ENCODE results near the gene KRTAP2-3.
"Not testable (repeated sequence)": the region's sequence is repeated elsewhere in the genome, so short reads cannot be mapped to it uniquely, and the experiment has no call there.

The KRTAP2-3 gene

DNA sequence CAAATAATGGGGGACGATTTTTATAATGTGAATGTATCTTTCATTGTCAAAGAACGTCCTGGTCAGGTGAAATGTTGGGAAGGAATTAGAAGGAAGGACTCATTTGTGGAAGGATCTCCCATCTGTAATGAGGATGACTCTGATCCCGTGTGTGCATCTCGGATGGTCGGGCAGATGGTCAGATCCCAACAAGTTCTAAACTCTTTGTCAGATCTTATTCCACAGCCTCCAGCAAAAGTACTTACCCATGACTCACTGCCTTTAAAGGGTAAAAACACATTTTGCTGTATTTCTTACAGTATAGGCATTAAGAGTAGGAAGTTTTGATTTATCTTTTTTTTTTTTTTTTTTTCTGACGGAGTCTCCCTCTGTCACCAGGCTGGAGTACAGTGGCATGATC, 38.6 kb upstream of the KRTAP2-3 start:
- H3K36me3 ChIP-seq (ENCODE audit: insufficient read depth, low read length), result no peaks in the 10 kb centered on the region
- no peaks in the 10 kb centered on the region for H3F3A ChIP-seq (ENCODE audit: insufficient read depth, low read length)
- no peaks in the 10 kb centered on the region for H4K20me1 ChIP-seq (ENCODE audit: insufficient read depth, low read length)
- H3K9me2 ChIP-seq (ENCODE audit: low read depth, low read length), result no peaks in the 10 kb centered on the region
- H3K27me3 ChIP-seq (ENCODE audit: insufficient read depth, low read length), result no peaks in the 10 kb centered on the region
- no peaks in the 10 kb centered on the region for H3K79me2 ChIP-seq (ENCODE audit: insufficient read depth, low read length)
- TF ChIP-seq EZH2 (IDR thresholded peaks at IDR 0.05; ENCODE audit: borderline replicate concordance, low read length), result no peak
- no peak overlapping the region for H3K4me3 ChIP-seq (ENCODE audit: low read depth, low read length, poor library complexity, severe bottlenecking)
- no peak overlapping the region for H3K27ac ChIP-seq (ENCODE audit: low read depth, low read length, poor library complexity, severe bottlenecking)
- no peaks in the 10 kb centered on the region for H3K9me3 ChIP-seq (ENCODE audit: low read length)
- H3K4me1 ChIP-seq (ENCODE audit: insufficient read depth, low read length, severe bottlenecking), result no peaks in the 10 kb centered on the region
- H3K9ac ChIP-seq (ENCODE audit: low read length), result no peak overlapping the region
- no peak overlapping the region for H2AFZ ChIP-seq (ENCODE audit: low read length)
- H3K4me2 ChIP-seq (ENCODE audit: low read length), result no peak overlapping the region

DNA sequence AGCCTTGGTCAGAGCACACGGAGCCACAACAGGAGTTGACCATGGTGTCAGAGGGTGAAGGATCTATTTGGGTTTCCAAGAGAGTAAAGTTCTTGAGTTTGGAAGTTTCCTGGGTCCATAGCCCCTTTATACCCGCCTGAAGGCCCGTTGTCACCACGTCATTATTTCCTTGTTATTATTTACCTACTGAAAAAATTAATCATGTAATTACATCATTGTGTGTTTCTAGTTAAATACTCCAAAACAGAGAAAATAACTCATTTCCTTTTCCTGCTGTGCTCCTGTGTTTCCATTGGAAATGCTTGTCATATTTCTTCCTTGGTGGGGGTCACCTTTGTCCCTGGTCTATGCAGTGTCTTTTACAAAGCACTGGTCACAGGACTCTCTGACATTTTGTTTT, 38.1 kb upstream of the KRTAP2-3 start, which contains the start of gene KRTAP4-8:
Gene KRTAP4-8 (minus strand): TSS at position 101 of the 400 bp plus-strand sequence. CDS start 58 bp downstream, at position 43.
- no peak within 1 kb of the TSS for H3K4me3 ChIP-seq (ENCODE audit: low read depth, low read length, poor library complexity, severe bottlenecking)
- H2AFZ ChIP-seq (ENCODE audit: low read length), result no peak within 1 kb of the TSS
- H3K9me2 ChIP-seq (ENCODE audit: low read depth, low read length), result no peaks in the 10 kb centered on the region
- no peak within 1 kb of the TSS for H3K4me2 ChIP-seq (ENCODE audit: low read length)
- H3K27ac ChIP-seq (ENCODE audit: low read depth, low read length, poor library complexity, severe bottlenecking), result no peak within 1 kb of the TSS
- H4K20me1 ChIP-seq (ENCODE audit: insufficient read depth, low read length), result no peaks in the 10 kb centered on the region
- no peak within 1 kb of the TSS for H3K9ac ChIP-seq (ENCODE audit: low read length)
- no peaks in the 10 kb centered on the region for H3K4me1 ChIP-seq (ENCODE audit: insufficient read depth, low read length, severe bottlenecking)
- H3K36me3 ChIP-seq (ENCODE audit: insufficient read depth, low read length), result no peaks in the 10 kb centered on the region
- no peaks in the 10 kb centered on the region for H3K9me3 ChIP-seq (ENCODE audit: low read length)
- TF ChIP-seq, protein P1, sequence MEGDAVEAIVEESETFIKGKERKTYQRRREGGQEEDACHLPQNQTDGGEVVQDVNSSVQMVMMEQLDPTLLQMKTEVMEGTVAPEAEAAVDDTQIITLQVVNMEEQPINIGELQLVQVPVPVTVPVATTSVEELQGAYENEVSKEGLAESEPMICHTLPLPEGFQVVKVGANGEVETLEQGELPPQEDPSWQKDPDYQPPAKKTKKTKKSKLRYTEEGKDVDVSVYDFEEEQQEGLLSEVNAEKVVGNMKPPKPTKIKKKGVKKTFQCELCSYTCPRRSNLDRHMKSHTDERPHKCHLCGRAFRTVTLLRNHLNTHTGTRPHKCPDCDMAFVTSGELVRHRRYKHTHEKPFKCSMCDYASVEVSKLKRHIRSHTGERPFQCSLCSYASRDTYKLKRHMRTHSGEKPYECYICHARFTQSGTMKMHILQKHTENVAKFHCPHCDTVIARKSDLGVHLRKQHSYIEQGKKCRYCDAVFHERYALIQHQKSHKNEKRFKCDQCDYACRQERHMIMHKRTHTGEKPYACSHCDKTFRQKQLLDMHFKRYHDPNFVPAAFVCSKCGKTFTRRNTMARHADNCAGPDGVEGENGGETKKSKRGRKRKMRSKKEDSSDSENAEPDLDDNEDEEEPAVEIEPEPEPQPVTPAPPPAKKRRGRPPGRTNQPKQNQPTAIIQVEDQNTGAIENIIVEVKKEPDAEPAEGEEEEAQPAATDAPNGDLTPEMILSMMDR (IDR thresholded peaks at IDR 0.05; ENCODE audit: low read length), result no peak
- no peak for TF ChIP-seq EZH2 (IDR thresholded peaks at IDR 0.05; ENCODE audit: borderline replicate concordance, low read length)
- H3K79me2 ChIP-seq (ENCODE audit: insufficient read depth, low read length), result no peaks in the 10 kb centered on the region
- no peaks in the 10 kb centered on the region for H3F3A ChIP-seq (ENCODE audit: insufficient read depth, low read length)
- H3K27me3 ChIP-seq (ENCODE audit: insufficient read depth, low read length), result no peaks in the 10 kb centered on the region

DNA sequence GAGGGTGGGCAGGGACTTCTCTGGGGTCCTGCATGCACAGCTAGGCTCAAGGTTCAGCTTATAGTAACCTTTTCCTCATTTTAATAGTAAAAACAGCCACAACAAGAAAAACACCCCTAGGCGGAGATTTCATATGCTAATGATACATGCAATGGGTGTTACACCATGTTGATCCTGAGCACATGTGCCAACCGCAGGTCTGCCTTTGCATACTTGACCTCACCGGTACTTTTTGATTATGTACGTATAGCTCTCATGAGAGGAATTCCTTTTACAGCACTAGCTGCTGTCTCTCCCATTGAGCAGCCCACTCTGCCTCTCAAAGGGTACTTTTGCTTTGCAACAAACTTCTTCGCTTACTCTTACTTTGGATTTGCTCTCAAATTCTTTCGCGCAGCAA, 36.1 kb upstream of the KRTAP2-3 start:
- Histone ChIP-seq H3K4me1 (ENCODE audit: insufficient read depth, low read length, severe bottlenecking) (no peaks in the 10 kb centered on the region), H2AFZ (ENCODE audit: low read length) (no peak overlapping the region)
- no peak for TF ChIP-seq EZH2 (IDR thresholded peaks at IDR 0.05; ENCODE audit: borderline replicate concordance, low read length)
- TF ChIP-seq, protein P1 (IDR thresholded peaks at IDR 0.05; ENCODE audit: low read length), result no peak

DNA sequence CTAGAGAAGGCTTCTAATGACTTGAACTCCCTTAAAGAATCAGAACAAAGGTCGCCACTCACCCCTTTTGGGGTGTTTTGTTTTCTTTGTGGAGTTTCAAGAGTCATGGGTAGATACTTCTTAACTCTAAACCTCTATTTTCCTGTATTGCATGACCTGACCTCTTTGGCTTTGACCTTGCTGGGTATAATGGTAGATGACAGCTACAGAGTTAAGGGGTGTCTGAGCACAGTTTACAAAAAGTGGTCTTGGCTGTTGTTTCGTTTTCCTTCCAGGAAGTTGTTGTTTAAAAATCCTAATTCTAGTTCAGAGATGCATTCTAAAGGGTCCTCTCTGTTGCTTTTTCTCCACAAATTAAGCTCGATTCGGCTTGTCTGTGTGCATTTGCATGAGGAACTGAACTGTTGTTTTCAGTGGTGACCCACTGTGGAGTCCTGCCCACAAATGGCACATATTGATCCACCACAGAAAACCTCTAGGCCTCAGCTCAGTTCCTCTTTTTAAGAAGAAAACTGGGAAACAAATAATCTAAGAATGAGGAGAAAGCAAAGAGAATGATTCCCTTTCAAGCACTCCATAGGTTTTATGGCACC, 28.9 kb upstream of the KRTAP2-3 start:
- H3K79me2 ChIP-seq (ENCODE audit: insufficient read depth, low read length); H3K9ac ChIP-seq (ENCODE audit: low read length); H3K4me1 ChIP-seq (ENCODE audit: insufficient read depth, low read length, severe bottlenecking); H3K27ac ChIP-seq (ENCODE audit: low read depth, low read length, poor library complexity, severe bottlenecking); H3F3A ChIP-seq (ENCODE audit: insufficient read depth, low read length); H3K9me2 ChIP-seq (ENCODE audit: low read depth, low read length); H3K27me3 ChIP-seq (ENCODE audit: insufficient read depth, low read length); H4K20me1 ChIP-seq (ENCODE audit: insufficient read depth, low read length); H3K4me3 ChIP-seq (ENCODE audit: low read depth, low read length, poor library complexity, severe bottlenecking); H3K4me2 ChIP-seq (ENCODE audit: low read length); H2AFZ ChIP-seq (ENCODE audit: low read length); H3K36me3 ChIP-seq (ENCODE audit: insufficient read depth, low read length); H3K9me3 ChIP-seq (ENCODE audit: low read length): not testable (repeated sequence)

More for the DNA sequence above, 36.1 kb upstream of the KRTAP2-3 start:
- Histone ChIP-seq H3K9me3 (ENCODE audit: low read length) (no peaks in the 10 kb centered on the region), H3F3A (ENCODE audit: insufficient read depth, low read length) (no peaks in the 10 kb centered on the region), H3K27me3 (ENCODE audit: insufficient read depth, low read length) (no peaks in the 10 kb centered on the region), H3K36me3 (ENCODE audit: insufficient read depth, low read length) (no peaks in the 10 kb centered on the region), H3K4me2 (ENCODE audit: low read length) (no peak overlapping the region), H3K4me3 (ENCODE audit: low read depth, low read length, poor library complexity, severe bottlenecking) (no peak overlapping the region), H3K9me2 (ENCODE audit: low read depth, low read length) (no peaks in the 10 kb centered on the region), H4K20me1 (ENCODE audit: insufficient read depth, low read length) (no peaks in the 10 kb centered on the region), H3K9ac (ENCODE audit: low read length) (no peak overlapping the region), H3K79me2 (ENCODE audit: insufficient read depth, low read length) (no peaks in the 10 kb centered on the region), H3K27ac (ENCODE audit: low read depth, low read length, poor library complexity, severe bottlenecking) (no peak overlapping the region)

DNA sequence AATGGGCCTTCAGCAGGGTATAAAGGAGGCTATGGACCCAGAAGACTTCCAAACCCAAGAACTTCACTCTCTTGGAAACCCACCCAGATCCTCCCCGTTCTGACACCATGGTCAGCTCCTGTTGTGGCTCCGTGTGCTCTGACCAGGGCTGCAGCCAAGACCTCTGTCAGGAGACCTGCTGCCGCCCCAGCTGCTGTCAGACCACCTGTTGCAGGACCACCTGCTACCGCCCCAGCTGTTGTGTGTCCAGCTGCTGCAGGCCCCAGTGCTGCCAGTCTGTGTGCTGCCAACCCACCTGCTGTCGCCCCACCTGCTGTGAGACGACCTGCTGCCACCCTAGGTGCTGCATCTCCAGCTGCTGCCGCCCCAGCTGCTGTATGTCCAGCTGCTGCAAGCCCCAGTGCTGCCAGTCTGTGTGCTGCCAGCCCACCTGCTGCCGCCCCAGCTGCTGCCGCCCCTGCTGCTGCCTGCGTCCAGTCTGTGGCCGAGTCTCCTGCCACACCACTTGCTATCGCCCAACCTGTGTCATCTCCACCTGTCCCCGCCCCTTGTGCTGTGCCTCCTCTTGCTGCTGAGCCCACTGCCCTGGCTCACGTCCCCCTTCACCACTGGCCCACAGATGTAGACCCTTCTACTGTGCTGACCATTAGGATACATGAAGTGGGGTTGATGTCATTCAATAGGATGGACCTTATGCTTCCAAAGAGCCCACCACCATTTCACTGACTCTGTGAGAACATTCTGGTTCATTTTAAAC, 24.4 kb upstream of the KRTAP2-3 start, which contains the start of gene KRTAP4-7:
Gene KRTAP4-7 (plus strand): TSS at position 51 of the 757 bp plus-strand sequence. CDS start 57 bp downstream, at position 108.
- not testable (repeated sequence) for H3K4me3 ChIP-seq (ENCODE audit: low read depth, low read length, poor library complexity, severe bottlenecking); H3K9me2 ChIP-seq (ENCODE audit: low read depth, low read length); H3K36me3 ChIP-seq (ENCODE audit: insufficient read depth, low read length); H3K9me3 ChIP-seq (ENCODE audit: low read length); H4K20me1 ChIP-seq (ENCODE audit: insufficient read depth, low read length); H3K27me3 ChIP-seq (ENCODE audit: insufficient read depth, low read length); H3K79me2 ChIP-seq (ENCODE audit: insufficient read depth, low read length); H3K4me2 ChIP-seq (ENCODE audit: low read length); H3K4me1 ChIP-seq (ENCODE audit: insufficient read depth, low read length, severe bottlenecking); H2AFZ ChIP-seq (ENCODE audit: low read length); H3K27ac ChIP-seq (ENCODE audit: low read depth, low read length, poor library complexity, severe bottlenecking); H3K9ac ChIP-seq (ENCODE audit: low read length); H3F3A ChIP-seq (ENCODE audit: insufficient read depth, low read length)

DNA sequence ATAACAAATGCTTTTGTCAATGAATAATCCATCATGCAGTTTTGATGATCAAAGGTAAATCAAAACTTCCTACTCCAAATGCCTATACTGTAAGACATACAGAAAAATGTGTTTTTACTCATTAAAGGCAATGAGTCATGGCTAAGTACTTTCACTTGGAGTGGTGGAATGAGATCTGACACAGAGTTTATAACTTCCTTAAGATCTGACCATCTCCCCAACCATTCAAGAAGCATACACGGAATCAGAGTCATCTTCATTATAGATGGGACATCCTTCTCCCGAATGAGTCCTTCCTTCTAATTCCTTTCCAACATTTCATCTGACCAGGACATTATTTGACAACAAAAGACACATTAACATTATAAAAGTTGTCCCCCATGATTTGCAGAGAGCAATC, 23.5 kb upstream of the KRTAP2-3 start:
- H3F3A ChIP-seq (ENCODE audit: insufficient read depth, low read length); H3K4me3 ChIP-seq (ENCODE audit: low read depth, low read length, poor library complexity, severe bottlenecking); H2AFZ ChIP-seq (ENCODE audit: low read length); H3K9me3 ChIP-seq (ENCODE audit: low read length); H3K4me2 ChIP-seq (ENCODE audit: low read length); H3K4me1 ChIP-seq (ENCODE audit: insufficient read depth, low read length, severe bottlenecking); H3K79me2 ChIP-seq (ENCODE audit: insufficient read depth, low read length); H3K27ac ChIP-seq (ENCODE audit: low read depth, low read length, poor library complexity, severe bottlenecking); H3K9ac ChIP-seq (ENCODE audit: low read length); H4K20me1 ChIP-seq (ENCODE audit: insufficient read depth, low read length); H3K36me3 ChIP-seq (ENCODE audit: insufficient read depth, low read length); H3K9me2 ChIP-seq (ENCODE audit: low read depth, low read length); H3K27me3 ChIP-seq (ENCODE audit: insufficient read depth, low read length): not testable (repeated sequence)
